ENCODE data around the gene IFT80. TPM values are rescaled to one million over a fixed set of nuclear protein-coding genes. Genes with fewer than 3 reads are reported as not detected.

The IFT80 gene
- total and polyA plus RNA-seq, 8 donors = 27.9 to 92.0 (median 74.1) TPM

DNA sequence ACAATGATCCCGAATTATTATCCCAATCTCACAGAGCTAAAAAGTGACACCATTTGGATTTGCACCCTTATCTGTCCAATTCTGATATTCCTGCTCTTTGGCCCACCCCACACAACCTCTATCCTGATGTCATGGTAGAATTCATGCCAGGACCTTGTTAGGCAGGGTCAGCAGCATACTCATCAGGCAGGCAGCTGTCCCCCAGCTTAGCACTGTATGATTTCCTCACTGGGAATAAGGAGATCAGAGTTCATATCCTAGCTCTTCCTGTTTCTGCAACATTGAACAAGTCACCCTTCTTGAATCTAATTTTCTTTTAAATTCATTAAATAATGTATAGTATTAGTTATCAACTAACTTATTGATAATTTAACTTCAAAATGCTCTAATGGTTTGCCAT lies 185.8 kb downstream of the IFT80 start:
- intact Hi-C loops (cut with DNase I) = no loop called here
- no peaks in the 10 kb centered on the region for H3K36me3 ChIP-seq
- no peak for ATAC-seq
- no peak for DNase-seq
- H3K9me3 ChIP-seq = no peaks in the 10 kb centered on the region
- no peaks in the 10 kb centered on the region for H3K27me3 ChIP-seq
- H3K27ac ChIP-seq = no peak overlapping the region
- no peaks in the 10 kb centered on the region for H3K4me1 ChIP-seq
- TF ChIP-seq, protein P1, sequence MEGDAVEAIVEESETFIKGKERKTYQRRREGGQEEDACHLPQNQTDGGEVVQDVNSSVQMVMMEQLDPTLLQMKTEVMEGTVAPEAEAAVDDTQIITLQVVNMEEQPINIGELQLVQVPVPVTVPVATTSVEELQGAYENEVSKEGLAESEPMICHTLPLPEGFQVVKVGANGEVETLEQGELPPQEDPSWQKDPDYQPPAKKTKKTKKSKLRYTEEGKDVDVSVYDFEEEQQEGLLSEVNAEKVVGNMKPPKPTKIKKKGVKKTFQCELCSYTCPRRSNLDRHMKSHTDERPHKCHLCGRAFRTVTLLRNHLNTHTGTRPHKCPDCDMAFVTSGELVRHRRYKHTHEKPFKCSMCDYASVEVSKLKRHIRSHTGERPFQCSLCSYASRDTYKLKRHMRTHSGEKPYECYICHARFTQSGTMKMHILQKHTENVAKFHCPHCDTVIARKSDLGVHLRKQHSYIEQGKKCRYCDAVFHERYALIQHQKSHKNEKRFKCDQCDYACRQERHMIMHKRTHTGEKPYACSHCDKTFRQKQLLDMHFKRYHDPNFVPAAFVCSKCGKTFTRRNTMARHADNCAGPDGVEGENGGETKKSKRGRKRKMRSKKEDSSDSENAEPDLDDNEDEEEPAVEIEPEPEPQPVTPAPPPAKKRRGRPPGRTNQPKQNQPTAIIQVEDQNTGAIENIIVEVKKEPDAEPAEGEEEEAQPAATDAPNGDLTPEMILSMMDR (IDR thresholded peaks at IDR 0.05) = no peak
- H3K4me3 ChIP-seq = no peak overlapping the region

DNA sequence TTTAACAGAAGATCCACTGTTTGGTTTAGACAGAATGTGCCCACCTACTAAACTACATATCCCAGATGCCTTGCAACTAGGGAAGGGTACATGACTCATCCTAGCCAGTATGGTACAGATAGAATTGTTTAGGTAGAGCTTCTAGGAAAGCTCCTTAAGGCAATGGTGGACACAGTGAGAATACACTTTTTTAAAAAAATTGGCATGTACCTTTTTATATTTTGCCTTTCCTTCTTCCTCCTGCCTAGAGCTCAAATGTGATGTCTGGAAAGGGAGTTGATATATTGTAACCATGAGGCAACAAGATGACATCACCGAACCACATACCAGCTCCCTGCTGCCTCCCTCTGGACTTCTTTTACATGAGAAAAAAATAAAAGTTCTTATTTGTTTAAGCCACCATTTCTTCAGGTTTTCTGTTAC lies 188.2 kb downstream of the IFT80 start:
- no peaks in the 10 kb centered on the region for H3K4me1 ChIP-seq
- no peaks in the 10 kb centered on the region for H3K27me3 ChIP-seq
- no peak overlapping the region for H3K4me3 ChIP-seq
- intact Hi-C loops (cut with DNase I) = no loop called here
- H3K9me3 ChIP-seq = no peaks in the 10 kb centered on the region
- TF ChIP-seq, protein P1 (IDR thresholded peaks at IDR 0.05) = no peak
- no peak overlapping the region for H3K27ac ChIP-seq
- peak; percentile 55 for ATAC-seq
- no peak for DNase-seq
- no peaks in the 10 kb centered on the region for H3K36me3 ChIP-seq

DNA sequence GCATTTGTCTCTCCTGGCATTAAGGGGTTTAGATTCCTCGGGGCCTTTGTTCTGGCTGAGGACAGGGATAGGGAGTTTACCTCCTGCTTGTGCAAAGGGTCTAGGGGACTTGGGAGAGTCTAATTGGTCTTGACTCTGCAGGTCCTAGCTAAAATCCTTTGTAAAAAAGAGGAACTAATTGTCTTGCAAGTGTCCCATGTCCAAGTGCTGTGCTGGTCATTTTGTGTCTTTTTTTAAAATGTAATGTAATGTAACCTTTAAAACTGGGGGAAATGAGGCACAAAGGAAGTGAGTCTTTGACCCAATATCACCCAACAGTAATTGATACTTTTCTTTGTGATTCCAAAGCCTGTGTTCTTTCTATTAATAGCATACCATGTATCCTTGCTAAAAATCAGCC lies 188.7 kb downstream of the IFT80 start:
- TF ChIP-seq, protein P1 (IDR thresholded peaks at IDR 0.05) = no peak
- Histone ChIP-seq H3K4me3 (no peak overlapping the region), H3K27me3 (no peaks in the 10 kb centered on the region), H3K9me3 (no peaks in the 10 kb centered on the region), H3K36me3 (no peaks in the 10 kb centered on the region), H3K27ac (no peak overlapping the region), H3K4me1 (no peaks in the 10 kb centered on the region)
- DNase-seq (no peak), ATAC-seq (no peak)
- intact Hi-C loops (cut with DNase I) = no loop called here

Small RNA genes within 50 kb of the gene (microRNA-seq; reads per million reads assigned to microRNA genes)
- gene MIR15B (2,035 to 2,270 reads per million in 2 donors), gene MIR16-2 (647 to 1,391 reads per million in 2 donors)

Other genes starting within 250 kb of the IFT80 start
- gene C3orf80, start 173.8 kb downstream of the IFT80 start, total RNA-seq = 1 to 10 TPM in 1 of 2 donors, under 1 TPM in 1; 0.55 to 1.9 TPM
- gene C3orf80, start 173.8 kb downstream of the IFT80 start, polyA plus RNA-seq (ENCODE audit: insufficient read length in 6 of 6) = 1 to 10 TPM; 6.2 to 9.3 (median 7.9) TPM
- gene SMC4, start 425 bp upstream of the IFT80 start, total RNA-seq = 10 to 100 TPM; 68.6 to 73.5 TPM
- gene SMC4, start 425 bp upstream of the IFT80 start, polyA plus RNA-seq (ENCODE audit: insufficient read length in 6 of 6) = 100 to 1,000 TPM; 127 to 224 (median 170) TPM
- 1 to 10 TPM; 4.3 to 8.7 TPM for gene TRIM59, start 50.6 kb upstream of the IFT80 start, total RNA-seq
- 10 to 100 TPM; 18.5 to 29.3 (median 24.1) TPM for gene TRIM59, start 50.6 kb upstream of the IFT80 start, polyA plus RNA-seq (ENCODE audit: insufficient read length in 6 of 6)
- gene KPNA4, start 166.3 kb upstream of the IFT80 start, total RNA-seq = 10 to 100 TPM; 50.9 to 56.8 TPM
- gene KPNA4, start 166.3 kb upstream of the IFT80 start, polyA plus RNA-seq (ENCODE audit: insufficient read length in 6 of 6) = 10 to 100 TPM; 47.2 to 64.2 (median 59.7) TPM

Data from left lung (tissue), 10 donors.